HepG2 (cell line): Measurements from ENCODE around the gene ATP13A3. TPM values are rescaled to one million over a fixed set of nuclear protein-coding genes. Genes with fewer than 3 reads are reported as not detected.
A peak's percentile ranks its signal among the peaks of the same experiment; 100 is the strongest.

Experiments
- ATAC-seq: fragments of 200-7000 bp; cut with Tn5 transposase; 3 replicates; pipeline ENCODE4 v1.9.1; 2020; ENCODE audit warnings: mild to moderate bottlenecking, moderate library complexity
- BruUV-seq: library from RNA; stranded (reverse); fragments of 400-500 nt; replicated peaks from 2 replicates; lab custom pipeline; 2021; lab: Mats Ljungman, UMichigan
- CTCF ChIA-PET: fragments of 300-600 bp; formaldehyde crosslinking; extraction: SDS; loops from one replicate; lab custom pipeline; 2021; ENCODE audit warnings: low total read pairs, inconsistent platforms, low intra/inter-chr PET ratio; lab: Yijun Ruan, JAX
- POLR2A ChIA-PET: fragments of 350-600 bp; sonication (Branson Sonifier 250); formaldehyde crosslinking; loops from one replicate; lab custom pipeline; 2020; ENCODE audit warnings: antibody characterized with exemption, inconsistent platforms; lab: Yijun Ruan, JAX
- DNase-seq: peaks from one replicate; pipeline ENCODE4 v3.0.0-alpha.2; 2015; ENCODE audit warnings: low spot score
- FAIRE-seq: peaks from 3 replicates; lab custom pipeline; 2011; peaks lifted over from hg19 to GRCh38; lab: Jason Lieb, UNC
- H2AFZ ChIP-seq: one replicate; pipeline ENCODE4 v1.6.1; 2011; ENCODE audit warnings: low read length, inconsistent platforms
- H3K27ac ChIP-seq: fragments of 300-600 bp; 3 replicates; pipeline ENCODE4 v1.8.0; 2011; ENCODE audit warnings: mixed run types, mild to moderate bottlenecking, mixed read lengths, low read length, inconsistent platforms; ENCODE audit not compliant: insufficient read depth; ENCODE audit errors: extremely low read length
- H3K27me3 ChIP-seq, 2 experiments: fragments of 200-600 bp in 1 of 2; 2 replicates in 1 of 2; 3 replicates in 1 of 2; pipeline versions ENCODE4 v1.6.0 to v1.8.0; 2011; ENCODE audit warnings: low read length in 2 of 2, mild to moderate bottlenecking in 2 of 2, moderate library complexity in 2 of 2, inconsistent platforms in 1 of 2; ENCODE audit not compliant: insufficient read depth in 2 of 2, control insufficient read depth in 1 of 2
- H3K36me3 ChIP-seq, 2 experiments: fragments of 200-600 bp in 1 of 2; replicated peaks in 1 of 2; 2 replicates in 1 of 2; 3 replicates in 1 of 2; pipeline versions ENCODE4 v1.5.1 to v1.8.0; 2011; ENCODE audit warnings: low read length in 2 of 2, inconsistent platforms in 1 of 2; ENCODE audit not compliant: insufficient read depth in 2 of 2, control insufficient read depth in 1 of 2
- H3K4me1 ChIP-seq: 2 replicates; pipeline ENCODE4 v1.5.1; 2012; ENCODE audit warnings: low read length, inconsistent platforms; ENCODE audit not compliant: insufficient read depth
- H3K4me2 ChIP-seq: 2 replicates; pipeline ENCODE4 v1.6.0; 2011; ENCODE audit warnings: low read depth, low read length, inconsistent platforms
- H3K4me3 ChIP-seq, 3 experiments: fragments of 200-600 bp in 1 of 3; sonication (generic), shearing (Covaris generic) in 1 of 3; replicated peaks in 1 of 3; 2 replicates each; pipeline ENCODE4 v1.5.1; 2011 to 2016; ENCODE audit warnings: low read length in 3 of 3, inconsistent platforms in 2 of 3, low read depth in 2 of 3, mild to moderate bottlenecking in 2 of 3, control low read depth in 1 of 3, mixed read lengths in 1 of 3; ENCODE audit not compliant: insufficient read depth in 1 of 3
- H3K79me2 ChIP-seq: one replicate; pipeline ENCODE4 v1.6.1; 2011; ENCODE audit warnings: low read length, inconsistent platforms; ENCODE audit not compliant: insufficient read depth
- H3K9ac ChIP-seq: 2 replicates; pipeline ENCODE4 v1.6.0; 2011; ENCODE audit warnings: mild to moderate bottlenecking, low read depth, low read length, inconsistent platforms; ENCODE audit not compliant: insufficient read depth
- H3K9me3 ChIP-seq: 2 replicates; pipeline ENCODE4 v1.5.1; 2012; ENCODE audit warnings: mild to moderate bottlenecking, low read length
- H4K20me1 ChIP-seq: 2 replicates; pipeline ENCODE4 v1.6.0; 2011; ENCODE audit warnings: inconsistent platforms, mild to moderate bottlenecking, low read length, moderate library complexity; ENCODE audit not compliant: insufficient read depth
- MTA3 ChIP-seq: sonication (generic); formaldehyde crosslinking; IDR thresholded peaks from 2 replicates; pipeline ENCODE4 v1.4.0; 2020; ENCODE audit warnings: missing genetic modification reagents
- NR2F1 ChIP-seq, 2 experiments: fragments of 450-650 bp in 1 of 2; formaldehyde crosslinking in 1 of 2; IDR thresholded peaks; 2 replicates each; pipeline versions ENCODE4 v1.5.0 to v1.6.1; 2016 to 2020; ENCODE audit warnings: mild to moderate bottlenecking in 1 of 2, missing compliant biosample characterization in 1 of 2, missing genetic modification reagents in 1 of 2, moderate library complexity in 1 of 2
- RBM22 ChIP-seq: fragments of 200-400 bp; formaldehyde crosslinking; optimal IDR thresholded peaks from 2 replicates; pipeline ENCODE3; 2017; ENCODE audit warnings: mild to moderate bottlenecking, low read length, moderate library complexity
- ZBTB20 ChIP-seq: sonication (generic); formaldehyde crosslinking; IDR thresholded peaks from 2 replicates; pipeline ENCODE4 v1.8.1; 2023; ENCODE audit warnings: missing genetic modification reagents, low read depth, mild to moderate bottlenecking, borderline replicate concordance
- ZFP41 ChIP-seq: sonication (generic); formaldehyde crosslinking; IDR thresholded peaks from 2 replicates; pipeline ENCODE4 v1.4.0; 2020; ENCODE audit warnings: mild to moderate bottlenecking, missing genetic modification reagents, borderline replicate concordance
- ZNF121 ChIP-seq: sonication (generic); formaldehyde crosslinking; IDR thresholded peaks from 2 replicates; pipeline ENCODE4 v1.5.0; 2020; ENCODE audit warnings: mild to moderate bottlenecking, missing genetic modification reagents
- ZNF652 ChIP-seq: IDR thresholded peaks from 2 replicates; pipeline ENCODE4 v1.6.1; 2016; ENCODE audit warnings: low read depth, borderline replicate concordance
- WGBS: methylation state at CpG from one replicate; pipeline ENCODE4 v1.1.6; 2017; ENCODE audit warnings: low lambda C conversion rate; 5-methylcytosine and 5-hydroxymethylcytosine counted together
- in situ Hi-C: cut with HindIII; loops from 2 replicates; pipeline ENCODE4 v1.10.0; 2017; ENCODE audit warnings: low pct_unique_long_range_greater_than_20kb; ENCODE audit not compliant: extremely low pct_ligation_motif_present
- intact Hi-C: fragments of 100-400 bp; cut with micrococcal nuclease; formaldehyde crosslinking; loops from one replicate; pipeline ENCODE4 v1.10.0; 2022; ENCODE audit not compliant: unreplicated experiment
- polyA plus RNA-seq, 8 experiments: library from polyadenylated mRNA; depleted of rRNA in 3 of 8; stranded (reverse) in 7 of 8; unstranded in 1 of 8; fragments of >200 nt; fragmentation: Illumina TruSeq in 4 of 8; extraction: Trizol in 4 of 8; gene quantifications; 2 replicates each; pipeline versions ENCODE4 v1.2.1 to v1.2.3, GENCODE V29; 2011 to 2016; ENCODE audit warnings: low read depth in 4 of 8, missing spikeins in 1 of 8, mixed read lengths in 1 of 8; ENCODE audit not compliant: insufficient read depth in 1 of 8
- total RNA-seq, 5 experiments: library from RNA; depleted of rRNA; stranded (reverse); fragments of >200 nt; fragmentation: Illumina TruSeq; extraction: Trizol; gene quantifications; 2 replicates each; pipeline ENCODE4 v1.2.3, GENCODE V29; 2016; ENCODE audit warnings: low read depth in 1 of 5
- TF ChIP-seq, protein P1 (sequence below): sonication (generic); formaldehyde crosslinking; IDR thresholded peaks from 2 replicates; pipeline ENCODE4 v1.4.0; 2020; ENCODE audit warnings: mild to moderate bottlenecking, missing genetic modification reagents

Gene ATP13A3
- total and polyA plus RNA-seq, 2 of the 13 experiments (the other 11 are each of a cell fraction or from before 2014, with no cell fraction given): 44.9 to 80.8 TPM

DNA sequence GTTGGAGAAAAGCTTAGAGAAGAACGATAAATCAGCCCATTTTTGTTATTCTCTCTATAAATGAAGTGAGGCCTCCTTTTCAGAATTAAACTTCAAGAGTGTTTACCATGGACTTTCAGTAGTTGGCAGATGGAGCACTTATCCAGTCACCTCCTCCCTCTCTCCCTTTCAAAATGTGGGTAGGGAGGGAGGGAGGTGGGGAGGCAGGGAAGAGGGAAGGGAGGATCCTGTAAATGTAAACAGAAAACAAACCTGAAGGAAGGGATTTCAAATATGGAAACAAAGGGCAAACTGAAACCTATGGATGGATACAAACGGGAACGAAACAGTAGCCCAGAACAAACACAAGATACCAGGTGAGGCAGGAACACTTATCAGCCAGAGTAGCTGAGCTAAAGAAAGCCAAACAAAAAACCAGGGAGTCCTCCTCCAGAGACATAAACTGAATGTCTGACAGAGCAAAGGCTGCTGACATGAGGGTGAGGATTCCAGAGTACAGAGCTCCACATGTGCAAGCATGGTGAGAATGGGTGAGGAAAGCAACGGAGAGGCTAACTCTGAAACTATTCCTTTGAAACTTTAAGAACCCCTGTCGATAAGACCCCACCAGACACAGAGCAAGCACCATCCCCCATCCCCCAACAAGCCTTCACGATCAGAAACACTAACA lies 46.8 kb downstream of the ATP13A3 start:
- Histone ChIP-seq H3K4me3 (no peak overlapping the region), H4K20me1 (no peaks in the 10 kb centered on the region; the same call in 1 of the 2 replicates), H3K27ac (no peak overlapping the region), H3K36me3 (peaks cover 16 to 78% of the 10 kb centered on the region in 2 experiments), H3K4me2 (no peak overlapping the region), H3K79me2 (no peaks in the 10 kb centered on the region), H3K4me1 (peaks cover 9% of the 10 kb centered on the region; the same call in 1 of the 2 replicates), H3K9me3 (no peaks in the 10 kb centered on the region), H3K27me3 (no peaks in the 10 kb centered on the region), H2AFZ (no peak overlapping the region), H3K9ac (no peak overlapping the region)
- ATAC-seq (no peak), FAIRE-seq (no peak), DNase-seq (no peak)
- in situ Hi-C loops (no loop called here), intact Hi-C loops (no loop called here)
- ChIA-PET POLR2A (no interaction called here), CTCF (no interaction called here)
- no peak for TF ChIP-seq ZFP41
- TF ChIP-seq RBM22: peak; percentile 54
- TF ChIP-seq, protein P1, sequence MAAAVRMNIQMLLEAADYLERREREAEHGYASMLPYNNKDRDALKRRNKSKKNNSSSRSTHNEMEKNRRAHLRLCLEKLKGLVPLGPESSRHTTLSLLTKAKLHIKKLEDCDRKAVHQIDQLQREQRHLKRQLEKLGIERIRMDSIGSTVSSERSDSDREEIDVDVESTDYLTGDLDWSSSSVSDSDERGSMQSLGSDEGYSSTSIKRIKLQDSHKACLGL: no peak
- TF ChIP-seq NR2F1 (CRISPR knock-in tag; IDR thresholded peaks at IDR 0.05): no peak
- TF ChIP-seq MTA3 (CRISPR knock-in tag): no peak
- 91% methylated on average over 6 of the region's 6 CpGs for WGBS
- BruUV-seq: no TSS peak

DNA sequence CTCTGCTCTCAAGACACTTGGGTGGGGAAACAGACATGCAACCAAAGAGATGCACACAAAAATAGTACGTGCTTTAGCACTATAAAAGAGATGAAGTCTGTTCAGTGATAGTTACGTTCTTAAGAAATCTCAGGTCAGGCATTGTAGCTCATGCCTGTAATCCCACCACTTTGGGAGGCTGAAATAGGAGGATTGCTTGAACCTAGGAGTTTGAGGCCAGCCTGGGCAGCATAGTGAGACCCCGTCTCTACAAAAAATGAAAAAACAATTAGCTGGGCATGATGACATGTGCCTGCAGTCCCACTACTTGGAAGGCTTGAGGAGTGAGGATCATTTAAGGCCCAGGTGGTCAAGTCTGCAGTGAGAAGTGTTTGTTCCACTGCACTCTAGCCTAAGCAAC lies 52.3 kb downstream of the ATP13A3 start:
- DNase-seq (no peak), ATAC-seq (no peak), FAIRE-seq (no peak)
- Histone ChIP-seq H3K36me3 (peaks cover 17 to 84% of the 10 kb centered on the region in 2 experiments), H2AFZ (no peak overlapping the region), H3K9me3 (no peaks in the 10 kb centered on the region), H3K4me3 (no peak overlapping the region), H3K4me2 (no peak overlapping the region), H3K27me3 (no peaks in the 10 kb centered on the region; a peak in 1 of 5 replicates), H3K4me1 (no peaks in the 10 kb centered on the region), H3K27ac (no peak overlapping the region), H4K20me1 (no peaks in the 10 kb centered on the region; the same call in 1 of the 2 replicates), H3K79me2 (no peaks in the 10 kb centered on the region), H3K9ac (no peak overlapping the region)
- 98% methylated on average over 3 of the region's 3 CpGs for WGBS
- ChIA-PET CTCF (no interaction called here), POLR2A (no interaction called here)
- no TSS peak for BruUV-seq
- in situ Hi-C loops: no loop called here
- TF ChIP-seq ZNF652 (CRISPR knock-in tag): no peak
- 0 out of 2 replicates have a peak, but pooled peaks have one; percentile 41 for TF ChIP-seq ZNF121 (CRISPR knock-in tag)
- TF ChIP-seq ZBTB20: no peak
- intact Hi-C loops: no loop called here
